Measurements from ENCODE around the gene KANK3. TPM values are rescaled to one million over a fixed set of nuclear protein-coding genes. Genes with fewer than 3 reads are reported as not detected.
A peak's percentile ranks its signal among the peaks of the same experiment; 100 is the strongest.
"Not testable (repeated sequence)": the region's sequence is repeated elsewhere in the genome, so short reads cannot be mapped to it uniquely, and the experiment has no call there.

Gene KANK3
- polyA plus RNA-seq, 4 donors = 1.3 to 13.0 (median 4.2) TPM

- H3K27me3 ChIP-seq (ENCODE audit: control insufficient read depth in 3 of 3, insufficient read depth in 3 of 3, low read length in 3 of 3) = no peaks in the 10 kb centered on the region
- 0% methylated on average over 64 to 72 of the region's 72 CpGs for WGBS, 3 donors
- H3K4me1 ChIP-seq (ENCODE audit: control insufficient read depth in 3 of 3, insufficient read depth in 2 of 3, low read depth in 1 of 3, low read length in 2 of 3) = peaks cover 5 to 18% (median 10%) of the 10 kb centered on the region in 3 donors
- FAIRE-seq (no peak), DNase-seq (peak; percentile 93 to 98)
- peaks cover 0 to 43% (median 2%) of the 10 kb centered on the region in 3 donors for H3K36me3 ChIP-seq (ENCODE audit: control insufficient read depth in 3 of 3, insufficient read depth in 2 of 3, low read depth in 1 of 3, low read length in 3 of 3)
- H3K9me3 ChIP-seq (ENCODE audit: control insufficient read depth in 2 of 2, insufficient read depth in 1 of 2, low read depth in 1 of 2, low read length in 1 of 2) = no peaks in the 10 kb centered on the region
- H3K27ac ChIP-seq (ENCODE audit: low read depth in 1 of 3, low read length in 2 of 3) = peak within 1 kb of the TSS; percentile 87 to 96 (median 89)
- H3K4me3 ChIP-seq (ENCODE audit: low read depth in 1 of 3, low read length in 3 of 3) = peak within 1 kb of the TSS; percentile 86 to 100 (median 95)
These were observed 21.7 kb downstream of the KANK3 start, which contains the start of the genes NDUFA7 and RPS28 for GRCh38 chr19:8321067-8321985. NDUFA7 (minus strand) TSS chr19:8321375; CDS start chr19:8321358, 17 bp downstream. RPS28 (plus strand) TSS chr19:8321496; CDS start chr19:8321531, 35 bp downstream.

- no peaks in the 10 kb centered on the region for H3K9me3 ChIP-seq (ENCODE audit: control insufficient read depth in 2 of 2, insufficient read depth in 1 of 2, low read depth in 1 of 2, low read length in 1 of 2)
- H3K4me3 ChIP-seq (ENCODE audit: low read depth in 1 of 3, low read length in 3 of 3) = peak overlapping the region; percentile 73 to 100 (median 95)
- peak overlapping the region; percentile 87 to 96 (median 89) for H3K27ac ChIP-seq (ENCODE audit: low read depth in 1 of 3, low read length in 2 of 3)
- WGBS, 3 donors = 1% methylated on average over 16 of the region's 16 CpGs
- FAIRE-seq (no peak), DNase-seq (peak; percentile 21 to 67)
- peaks cover 0 to 50% (median 2%) of the 10 kb centered on the region in 3 donors for H3K36me3 ChIP-seq (ENCODE audit: control insufficient read depth in 3 of 3, insufficient read depth in 2 of 3, low read depth in 1 of 3, low read length in 3 of 3)
- H3K4me1 ChIP-seq (ENCODE audit: control insufficient read depth in 3 of 3, insufficient read depth in 2 of 3, low read depth in 1 of 3, low read length in 2 of 3) = peaks cover 5 to 18% (median 10%) of the 10 kb centered on the region in 3 donors
- no peaks in the 10 kb centered on the region for H3K27me3 ChIP-seq (ENCODE audit: control insufficient read depth in 3 of 3, insufficient read depth in 3 of 3, low read length in 3 of 3)
These were observed 22.4 kb downstream of the KANK3 start for GRCh38 chr19:8320564-8321066.

- no peaks in the 10 kb centered on the region for H3K27me3 ChIP-seq (ENCODE audit: control insufficient read depth in 3 of 3, insufficient read depth in 3 of 3, low read length in 3 of 3)
- FAIRE-seq = no peak
These were observed 23.1 kb downstream of the KANK3 start for GRCh38 chr19:8319807-8320520.

GRCh38 chr19:8318835-8319234 lies 24.2 kb downstream of the KANK3 start:
- DNase-seq; H3K4me3 ChIP-seq (ENCODE audit: low read depth in 1 of 3, low read length in 3 of 3); H3K27ac ChIP-seq (ENCODE audit: low read depth in 1 of 3, low read length in 2 of 3); H3K27me3 ChIP-seq (ENCODE audit: control insufficient read depth in 3 of 3, insufficient read depth in 3 of 3, low read length in 3 of 3); H3K9me3 ChIP-seq (ENCODE audit: control insufficient read depth in 2 of 2, insufficient read depth in 1 of 2, low read depth in 1 of 2, low read length in 1 of 2); FAIRE-seq: not testable (repeated sequence)
- H3K36me3 ChIP-seq (ENCODE audit: control insufficient read depth in 3 of 3, insufficient read depth in 2 of 3, low read depth in 1 of 3, low read length in 3 of 3) = peaks cover 0 to 56% (median 8%) of the 10 kb centered on the region in 3 donors
- WGBS, 3 donors = 74 to 78% (median 77%) methylated on average over 9 of the region's 9 CpGs
- peaks cover 5 to 18% (median 10%) of the 10 kb centered on the region in 3 donors for H3K4me1 ChIP-seq (ENCODE audit: control insufficient read depth in 3 of 3, insufficient read depth in 2 of 3, low read depth in 1 of 3, low read length in 2 of 3)

More at GRCh38 chr19:8319807-8320520, 23.1 kb downstream of the KANK3 start:
- H3K9me3 ChIP-seq (ENCODE audit: control insufficient read depth in 2 of 2, insufficient read depth in 1 of 2, low read depth in 1 of 2, low read length in 1 of 2) = no peaks in the 10 kb centered on the region
- peaks cover 5 to 18% (median 10%) of the 10 kb centered on the region in 3 donors for H3K4me1 ChIP-seq (ENCODE audit: control insufficient read depth in 3 of 3, insufficient read depth in 2 of 3, low read depth in 1 of 3, low read length in 2 of 3)
- DNase-seq = no peak
- peak overlapping the region in 2 of 3 donors; percentile 95 to 100 for H3K4me3 ChIP-seq (ENCODE audit: low read depth in 1 of 3, low read length in 3 of 3)
- H3K36me3 ChIP-seq (ENCODE audit: control insufficient read depth in 3 of 3, insufficient read depth in 2 of 3, low read depth in 1 of 3, low read length in 3 of 3) = peaks cover 0 to 56% (median 8%) of the 10 kb centered on the region in 3 donors
- H3K27ac ChIP-seq (ENCODE audit: low read depth in 1 of 3, low read length in 2 of 3) = peak overlapping the region; percentile 87 to 96 (median 89)
- 80 to 84% (median 82%) methylated on average over 19 of the region's 19 CpGs for whole genome bisulfite sequencing, 3 donors

- 83 to 93% (median 90%) methylated on average over 13 to 14 of the region's 14 CpGs for WGBS, 3 donors
- peaks cover 0 to 8% (median 5%) of the 10 kb centered on the region in 3 donors for H3K4me1 ChIP-seq (ENCODE audit: control insufficient read depth in 3 of 3, insufficient read depth in 2 of 3, low read depth in 1 of 3, low read length in 2 of 3)
- H3K36me3 ChIP-seq (ENCODE audit: control insufficient read depth in 3 of 3, insufficient read depth in 2 of 3, low read depth in 1 of 3, low read length in 3 of 3) = peaks cover 0 to 63% (median 6%) of the 10 kb centered on the region in 3 donors
- H3K9me3 ChIP-seq (ENCODE audit: control insufficient read depth in 2 of 2, insufficient read depth in 1 of 2, low read depth in 1 of 2, low read length in 1 of 2) = no peaks in the 10 kb centered on the region
- no peak overlapping the region for H3K27ac ChIP-seq (ENCODE audit: low read depth in 1 of 3, low read length in 2 of 3)
- H3K4me3 ChIP-seq (ENCODE audit: low read depth in 1 of 3, low read length in 3 of 3) = no peak overlapping the region
- DNase-seq (no peak), FAIRE-seq (no peak)
- H3K27me3 ChIP-seq (ENCODE audit: control insufficient read depth in 3 of 3, insufficient read depth in 3 of 3, low read length in 3 of 3) = no peaks in the 10 kb centered on the region
These were observed 26.5 kb downstream of the KANK3 start for GRCh38 chr19:8316351-8317125.

GRCh38 chr19:8314981-8315640 lies 28.0 kb downstream of the KANK3 start:
- not testable (repeated sequence) for H3K27ac ChIP-seq (ENCODE audit: low read depth in 1 of 3, low read length in 2 of 3); H3K27me3 ChIP-seq (ENCODE audit: control insufficient read depth in 3 of 3, insufficient read depth in 3 of 3, low read length in 3 of 3); H3K9me3 ChIP-seq (ENCODE audit: control insufficient read depth in 2 of 2, insufficient read depth in 1 of 2, low read depth in 1 of 2, low read length in 1 of 2); FAIRE-seq; H3K4me3 ChIP-seq (ENCODE audit: low read depth in 1 of 3, low read length in 3 of 3); DNase-seq; H3K4me1 ChIP-seq (ENCODE audit: control insufficient read depth in 3 of 3, insufficient read depth in 2 of 3, low read depth in 1 of 3, low read length in 2 of 3)
- H3K36me3 ChIP-seq (ENCODE audit: control insufficient read depth in 3 of 3, insufficient read depth in 2 of 3, low read depth in 1 of 3, low read length in 3 of 3) = peaks cover 0 to 76% (median 6%) of the 10 kb centered on the region in 3 donors
- 88 to 93% (median 90%) methylated on average over 11 of the region's 11 CpGs for WGBS, 3 donors

GRCh38 chr19:8311461-8312260 lies 31.4 kb downstream of the KANK3 start:
- H3K4me3 ChIP-seq (ENCODE audit: low read depth in 1 of 3, low read length in 3 of 3) = no peak overlapping the region
- peak in 1 of 2 donors; percentile 22 for DNase-seq
- no peak for FAIRE-seq
- H3K36me3 ChIP-seq (ENCODE audit: control insufficient read depth in 3 of 3, insufficient read depth in 2 of 3, low read depth in 1 of 3, low read length in 3 of 3) = peaks cover 0 to 76% (median 6%) of the 10 kb centered on the region in 3 donors
- WGBS, 3 donors = 67 to 77% (median 71%) methylated on average over 15 to 16 of the region's 16 CpGs
- no peaks in the 10 kb centered on the region for H3K9me3 ChIP-seq (ENCODE audit: control insufficient read depth in 2 of 2, insufficient read depth in 1 of 2, low read depth in 1 of 2, low read length in 1 of 2)
- peaks cover 2 to 13% (median 4%) of the 10 kb centered on the region in 3 donors for H3K4me1 ChIP-seq (ENCODE audit: control insufficient read depth in 3 of 3, insufficient read depth in 2 of 3, low read depth in 1 of 3, low read length in 2 of 3)
- H3K27ac ChIP-seq (ENCODE audit: low read depth in 1 of 3, low read length in 2 of 3) = no peak overlapping the region
- H3K27me3 ChIP-seq (ENCODE audit: control insufficient read depth in 3 of 3, insufficient read depth in 3 of 3, low read length in 3 of 3) = no peaks in the 10 kb centered on the region
